Melanocyte of skin (primary cell): Measurements from ENCODE around the gene TBRG4. TPM values are rescaled to one million over a fixed set of nuclear protein-coding genes. Genes with fewer than 3 reads are reported as not detected.

Source experiments
- small RNA-seq, 2 donors: library from RNA; depleted of rRNA; stranded (forward); fragments of <200 nt; gene quantifications; one replicate each; pipeline ENCODE3, GENCODE V24; 2012
- total RNA-seq, 2 donors: library from RNA; depleted of rRNA; stranded (reverse); fragments of >200 nt; gene quantifications; 2 replicates each; pipeline ENCODE4 v1.2.3, GENCODE V29; 2012

Gene TBRG4
- total RNA-seq = 100 to 1,000 TPM; 124 to 191 TPM

DNA sequence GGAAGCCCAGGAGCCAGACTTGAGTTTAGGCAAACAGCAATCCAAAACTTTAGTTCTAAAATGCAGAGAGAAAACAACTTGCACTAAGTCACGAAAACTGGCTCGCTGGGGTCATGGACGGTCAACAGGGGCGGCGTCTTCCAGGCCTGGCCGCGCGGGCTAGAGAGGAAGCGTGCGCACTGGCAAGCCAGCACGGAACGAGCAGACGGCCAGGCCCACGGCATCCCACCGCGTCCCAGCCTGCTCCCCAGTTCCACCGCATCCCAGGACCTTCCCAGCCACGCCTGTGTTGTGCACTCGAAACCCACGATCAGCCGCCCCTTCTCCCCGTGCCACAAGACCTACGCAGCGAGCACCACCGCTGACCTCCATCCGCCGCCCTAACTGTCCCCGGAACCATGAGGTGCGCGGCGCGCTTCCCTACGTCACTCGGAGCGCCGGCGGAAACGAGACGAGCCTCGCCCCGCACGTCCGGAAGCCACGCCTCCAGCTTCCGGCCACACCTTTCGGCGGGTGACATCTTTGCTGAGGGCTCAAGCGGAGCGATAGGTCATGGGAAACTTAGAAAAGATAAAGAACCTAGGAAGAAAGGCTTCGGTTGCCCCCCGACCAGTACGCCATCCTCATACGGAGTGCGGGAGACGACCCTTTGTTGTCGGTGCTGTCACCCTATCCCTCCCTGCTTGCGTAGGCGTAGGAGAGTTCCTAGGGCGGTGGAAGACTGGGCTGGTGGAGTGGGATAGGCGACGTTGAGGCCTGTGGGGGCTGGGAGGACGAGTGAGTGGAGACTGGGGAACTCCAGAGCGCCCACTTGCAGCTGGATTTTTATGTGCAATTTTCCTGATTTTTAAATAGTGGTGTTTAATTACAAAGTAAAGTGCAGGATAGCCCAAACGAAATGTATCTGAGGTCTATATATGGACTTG is at the start of gene TBRG4:
Gene TBRG4, minus strand, starts transcription at position 400 of the 926 bp plus-strand sequence. CDS start 2,460 bp downstream, outside the sequence.

DNA sequence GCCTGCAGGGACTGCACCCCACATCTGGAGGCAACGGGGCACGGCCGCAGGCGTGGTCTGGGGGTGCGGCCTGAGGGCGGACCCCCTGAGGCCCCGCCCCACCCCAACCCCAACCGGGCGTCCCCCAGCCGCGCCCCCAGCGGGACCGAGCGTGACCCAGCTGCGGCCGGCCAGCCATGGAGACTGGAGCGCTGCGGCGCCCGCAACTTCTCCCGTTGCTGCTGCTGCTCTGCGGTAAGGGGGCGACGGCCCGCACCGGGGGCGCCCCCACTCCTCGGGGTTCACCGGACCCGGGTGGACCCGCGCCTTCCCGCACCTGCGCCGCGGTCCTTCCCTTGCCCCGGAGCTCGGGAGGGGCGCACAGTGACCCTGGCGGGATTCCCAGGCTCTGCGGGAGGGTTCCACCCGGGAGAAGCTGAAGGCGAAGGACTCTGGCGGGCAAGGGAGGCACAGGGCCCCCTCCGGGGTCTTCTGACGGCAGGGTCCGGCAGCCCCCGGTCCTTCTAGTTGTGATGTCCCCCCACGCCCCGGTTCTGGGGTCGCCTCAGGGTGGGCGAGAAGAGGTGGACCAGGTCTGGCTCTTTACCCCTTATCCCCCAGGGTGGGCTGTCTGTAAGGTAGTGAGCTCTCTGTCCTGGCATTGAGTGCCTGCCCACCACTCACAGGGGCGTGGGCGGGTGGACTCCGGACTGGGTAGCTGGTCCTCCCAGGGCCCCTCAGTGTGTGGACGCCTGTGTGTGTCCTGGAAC is 46.3 kb upstream of the TBRG4 start, which contains the start of gene RAMP3:
Gene RAMP3, plus strand, starts transcription at position 139 of the 749 bp plus-strand sequence. Its CDS starts 38 bp downstream, at position 177.

DNA sequence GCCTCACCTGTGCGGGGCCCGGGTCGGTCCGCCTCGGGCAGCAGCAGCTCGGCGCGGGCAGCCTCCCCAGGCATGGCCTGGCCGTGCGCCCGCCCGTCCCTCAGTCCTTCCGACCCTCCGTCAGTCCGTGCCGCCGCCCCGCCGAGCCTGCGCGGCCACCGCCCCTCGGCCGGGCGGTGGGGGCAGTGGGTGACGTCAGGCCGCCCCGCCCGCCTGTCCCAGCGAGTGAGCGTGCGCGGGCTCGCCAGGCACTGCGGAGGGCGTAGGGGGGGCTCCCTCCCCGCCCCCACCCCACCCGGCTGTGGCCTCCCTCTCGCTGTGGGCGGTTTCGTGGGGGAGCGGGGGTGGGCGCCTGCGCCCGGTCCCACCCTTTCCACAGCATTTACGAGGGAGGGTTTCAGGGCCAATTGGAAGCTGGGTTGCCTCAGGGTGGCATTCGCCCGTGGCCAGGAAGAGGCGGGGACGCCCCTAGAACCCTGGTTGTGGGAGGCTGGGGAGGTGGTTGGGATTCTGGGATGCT is 22.6 kb downstream of the TBRG4 start, which contains the start of gene NACAD:
Gene NACAD, minus strand, starts transcription at position 149 of the 520 bp plus-strand sequence. Its CDS starts 75 bp downstream, at position 74.

Small RNA genes within 50 kb of the gene (small RNA-seq; reads per million reads assigned to genes)
- gene SNORA5A (85.2 to 192 reads per million in 2 donors), gene SNORA5B (0 reads per million in 2 donors), gene SNORA5C (34.8 to 36.4 reads per million in 2 donors)

Other genes with a start within 250 kb of the TBRG4 start
- gene PURB, start 226.2 kb downstream of the TBRG4 start, total RNA-seq = 10 to 100 TPM; 16.9 to 22.3 TPM
- gene MYO1G, start 132.7 kb downstream of the TBRG4 start, total RNA-seq = under 1 TPM; under 0.01 TPM
- 10 to 100 TPM; 26.8 to 37.3 TPM for gene CCM2, start 111.5 kb downstream of the TBRG4 start, total RNA-seq
- under 1 TPM; under 0.01 to 0.33 TPM for gene NACAD, start 22.7 kb downstream of the TBRG4 start, total RNA-seq
- under 1 TPM in 1 of 2 donors, not detected in 1; 0.34 TPM for gene RAMP3, start 46.1 kb upstream of the TBRG4 start, total RNA-seq